IPS-18c (cell line): ENCODE data around the gene APOM.

ENCODE experiments used
- H3K4me3 ChIP-seq: 2 replicates; pipeline ENCODE4 v1.7.0; 2013; ENCODE audit warnings: low read depth, mild to moderate bottlenecking, low read length, moderate library complexity; ENCODE audit not compliant: insufficient read depth
- H3K9me3 ChIP-seq: one replicate; pipeline ENCODE4 v1.6.1; 2013; ENCODE audit warnings: mild to moderate bottlenecking, low read length, moderate library complexity; ENCODE audit not compliant: control insufficient read depth, insufficient read depth

APOM gene

GRCh38 chr6:31627690-31628287 lies 27.9 kb upstream of the APOM start:
- no peak overlapping the region for H3K4me3 ChIP-seq
- peaks cover 2% of the 10 kb centered on the region for H3K9me3 ChIP-seq

GRCh38 chr6:31629014-31629413 lies 26.7 kb upstream of the APOM start:
- peaks cover 2% of the 10 kb centered on the region for H3K9me3 ChIP-seq
- no peak overlapping the region for H3K4me3 ChIP-seq

- no peak overlapping the region for H3K4me3 ChIP-seq
- H3K9me3 ChIP-seq = peaks cover 2% of the 10 kb centered on the region
Observed at GRCh38 chr6:31630177-31630934, 25.3 kb upstream of the APOM start.

DNA sequence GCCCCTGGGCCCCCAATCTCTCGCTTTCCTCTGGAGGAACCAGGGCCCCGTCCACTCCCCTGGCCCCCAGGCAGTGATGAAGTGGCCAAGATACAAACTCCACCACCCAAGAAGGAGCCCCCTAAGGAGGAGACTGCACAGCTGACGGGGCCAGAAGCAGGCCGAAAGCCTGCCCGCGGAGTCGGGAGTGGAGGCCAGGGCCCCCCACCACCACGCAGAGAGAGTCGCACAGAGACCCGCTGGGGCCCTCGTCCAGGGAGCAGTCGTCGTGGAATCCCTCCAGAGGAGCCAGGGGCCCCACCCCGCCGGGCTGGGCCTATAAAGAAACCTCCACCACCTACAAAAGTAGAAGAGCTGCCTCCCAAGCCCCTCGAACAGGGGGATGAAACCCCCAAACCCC lies 24.5 kb upstream of the APOM start:
- H3K9me3 ChIP-seq = peaks cover 2% of the 10 kb centered on the region
- no peak overlapping the region for H3K4me3 ChIP-seq

DNA sequence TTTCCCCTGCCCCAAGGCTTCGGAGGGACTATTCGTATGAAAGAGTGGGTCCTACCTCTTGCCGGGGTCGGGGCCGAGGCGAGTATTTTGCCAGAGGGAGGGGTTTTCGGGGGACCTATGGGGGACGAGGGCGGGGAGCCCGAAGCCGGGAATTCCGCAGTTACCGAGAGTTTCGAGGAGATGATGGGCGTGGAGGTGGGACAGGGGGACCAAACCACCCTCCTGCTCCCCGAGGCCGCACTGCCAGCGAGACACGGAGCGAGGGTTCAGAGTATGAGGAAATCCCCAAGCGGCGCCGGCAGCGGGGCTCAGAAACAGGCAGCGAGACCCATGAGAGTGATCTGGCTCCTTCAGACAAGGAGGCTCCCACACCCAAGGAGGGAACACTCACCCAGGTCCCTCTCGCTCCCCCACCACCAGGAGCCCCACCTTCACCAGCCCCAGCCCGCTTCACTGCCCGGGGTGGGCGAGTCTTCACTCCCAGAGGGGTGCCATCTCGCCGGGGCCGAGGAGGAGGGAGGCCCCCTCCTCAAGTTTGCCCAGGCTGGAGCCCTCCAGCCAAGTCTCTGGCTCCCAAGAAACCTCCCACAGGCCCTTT lies 23.9 kb upstream of the APOM start:
- H3K9me3 ChIP-seq = peaks cover 2% of the 10 kb centered on the region
- H3K4me3 ChIP-seq = no peak overlapping the region

DNA sequence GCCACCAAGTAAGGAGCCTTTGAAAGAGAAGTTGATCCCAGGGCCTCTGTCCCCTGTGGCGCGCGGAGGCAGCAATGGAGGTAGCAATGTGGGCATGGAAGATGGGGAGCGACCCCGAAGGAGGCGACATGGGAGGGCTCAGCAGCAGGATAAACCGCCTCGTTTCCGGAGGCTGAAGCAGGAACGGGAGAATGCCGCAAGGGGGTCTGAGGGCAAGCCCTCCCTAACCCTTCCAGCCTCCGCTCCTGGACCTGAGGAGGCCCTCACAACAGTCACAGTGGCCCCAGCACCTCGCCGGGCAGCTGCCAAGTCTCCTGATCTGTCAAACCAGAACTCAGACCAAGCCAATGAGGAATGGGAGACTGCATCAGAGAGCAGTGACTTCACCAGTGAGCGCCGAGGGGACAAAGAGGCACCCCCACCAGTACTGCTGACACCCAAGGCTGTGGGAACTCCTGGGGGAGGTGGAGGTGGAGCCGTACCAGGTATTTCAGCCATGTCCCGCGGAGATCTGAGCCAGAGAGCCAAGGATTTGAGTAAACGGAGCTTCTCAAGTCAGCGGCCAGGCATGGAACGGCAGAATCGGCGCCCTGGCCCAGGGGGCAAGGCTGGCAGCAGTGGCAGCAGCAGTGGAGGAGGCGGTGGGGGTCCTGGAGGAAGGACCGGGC lies 23.3 kb upstream of the APOM start:
- Histone ChIP-seq H3K9me3 (peaks cover 2% of the 10 kb centered on the region), H3K4me3 (no peak overlapping the region)

GRCh38 chr6:31633447-31633846 lies 22.2 kb upstream of the APOM start:
- peaks cover 2% of the 10 kb centered on the region for H3K9me3 ChIP-seq
- H3K4me3 ChIP-seq = no peak overlapping the region

GRCh38 chr6:31634131-31634530 lies 21.6 kb upstream of the APOM start:
- H3K4me3 ChIP-seq = no peak overlapping the region
- H3K9me3 ChIP-seq = no peaks in the 10 kb centered on the region

DNA sequence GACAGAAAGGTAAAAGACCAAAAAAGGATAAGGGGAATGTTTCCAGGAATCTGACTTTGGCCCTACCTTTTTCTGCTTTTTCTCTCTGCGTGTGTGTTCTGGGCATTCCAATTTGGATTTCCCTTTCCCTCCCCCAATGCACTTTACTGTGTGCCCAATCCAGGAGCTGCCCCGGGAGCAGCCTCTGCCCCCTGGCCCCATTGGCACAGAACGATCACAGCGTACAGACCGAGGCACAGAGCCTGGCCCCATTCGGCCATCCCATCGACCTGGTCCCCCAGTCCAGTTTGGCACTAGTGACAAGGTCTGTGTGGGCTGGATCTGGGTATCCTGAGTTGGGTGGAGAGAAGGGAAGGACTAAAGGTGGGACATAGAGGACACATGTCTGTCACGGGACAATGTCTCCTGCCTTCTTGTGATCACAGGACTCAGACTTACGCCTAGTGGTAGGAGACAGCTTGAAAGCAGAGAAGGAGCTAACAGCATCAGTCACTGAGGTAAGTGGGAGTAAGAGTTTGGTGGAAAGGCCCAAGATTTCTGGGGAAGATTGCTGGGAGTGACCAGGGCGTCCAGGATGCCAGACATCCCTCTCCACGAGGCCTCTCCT lies 20.6 kb upstream of the APOM start:
- H3K9me3 ChIP-seq = no peaks in the 10 kb centered on the region
- H3K4me3 ChIP-seq = no peak overlapping the region

DNA sequence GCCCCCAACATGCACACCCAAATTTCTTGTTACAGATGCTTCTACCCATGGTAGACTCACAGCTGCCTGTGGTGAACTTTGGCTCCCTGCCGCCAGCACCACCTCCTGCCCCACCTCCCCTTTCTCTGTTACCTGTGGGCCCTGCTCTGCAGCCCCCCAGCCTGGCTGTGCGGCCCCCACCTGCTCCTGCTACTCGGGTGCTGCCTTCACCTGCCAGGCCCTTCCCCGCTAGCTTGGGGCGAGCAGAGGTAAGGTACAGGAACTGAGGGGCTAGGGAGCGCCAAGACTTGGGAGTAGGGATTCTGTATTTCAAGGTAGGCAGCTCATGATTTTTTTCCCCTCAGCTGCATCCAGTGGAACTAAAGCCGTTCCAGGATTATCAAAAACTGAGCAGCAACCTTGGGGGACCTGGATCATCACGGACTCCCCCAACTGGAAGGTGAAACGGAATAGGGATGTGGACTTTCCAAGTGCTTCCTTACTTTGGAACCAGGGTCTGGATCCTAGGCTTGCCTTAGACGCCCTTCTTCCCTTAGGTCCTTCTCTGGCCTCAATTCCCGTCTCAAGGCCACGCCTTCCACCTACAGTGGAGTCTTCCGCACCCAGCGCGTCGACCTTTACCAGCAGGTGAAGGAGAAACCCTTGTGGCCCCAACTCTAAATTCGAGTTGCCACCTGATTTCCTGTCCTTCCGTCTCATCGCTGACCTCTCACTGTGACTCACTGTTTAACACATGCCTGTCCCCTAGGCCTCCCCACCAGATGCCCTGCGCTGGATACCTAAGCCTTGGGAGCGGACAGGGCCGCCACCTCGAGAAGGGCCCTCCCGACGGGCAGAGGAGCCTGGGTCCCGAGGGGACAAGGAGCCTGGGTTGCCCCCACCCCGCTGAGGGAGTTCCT lies 18.7 kb upstream of the APOM start:
- H3K9me3 ChIP-seq = no peaks in the 10 kb centered on the region
- no peak overlapping the region for H3K4me3 ChIP-seq

- H3K9me3 ChIP-seq = no peaks in the 10 kb centered on the region
- no peak overlapping the region for H3K4me3 ChIP-seq
Observed at GRCh38 chr6:31639043-31639442, 16.7 kb upstream of the APOM start.

GRCh38 chr6:31639449-31639861 lies 16.2 kb upstream of the APOM start:
- Histone ChIP-seq H3K4me3 (no peak overlapping the region), H3K9me3 (no peaks in the 10 kb centered on the region)

DNA sequence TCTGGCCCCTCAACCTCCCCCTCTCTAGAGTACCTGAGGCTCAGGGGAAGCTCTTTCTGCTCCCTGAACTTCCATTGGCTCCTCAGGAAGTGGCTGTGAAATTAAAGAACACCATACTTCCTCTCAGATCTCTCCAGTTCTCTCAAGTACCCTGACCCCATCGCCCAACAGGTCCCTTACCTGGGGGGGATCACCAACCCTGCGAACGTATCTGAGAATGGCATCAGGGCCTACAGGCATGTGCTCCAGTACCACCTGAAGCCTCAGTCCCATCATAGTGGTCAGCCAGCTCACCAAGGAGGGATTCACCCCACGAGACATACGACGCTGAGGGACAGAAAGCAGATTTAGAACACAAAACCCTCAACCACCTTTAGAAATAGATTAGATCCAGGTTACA lies 15.1 kb upstream of the APOM start:
- H3K4me3 ChIP-seq = no peak overlapping the region
- H3K9me3 ChIP-seq = no peaks in the 10 kb centered on the region

DNA sequence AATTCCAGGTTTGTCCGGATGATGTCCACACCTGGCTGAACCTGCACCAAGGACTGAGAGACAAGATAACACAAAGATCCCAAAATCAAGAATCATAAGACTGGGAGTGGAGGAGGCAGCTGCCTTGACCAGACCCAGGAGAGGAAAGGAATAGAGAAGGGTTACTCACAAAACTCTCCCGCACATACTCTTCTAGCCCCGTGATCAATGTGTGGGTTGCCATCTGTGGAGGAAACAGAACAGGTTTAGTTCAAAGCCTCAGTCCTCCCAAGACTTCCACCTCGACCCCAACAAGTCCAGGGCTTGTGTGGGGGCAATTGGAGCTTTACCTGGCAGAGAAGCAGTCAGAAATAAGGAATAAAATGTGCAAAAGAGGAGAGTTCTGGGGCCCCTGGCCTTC lies 14.3 kb upstream of the APOM start:
- Histone ChIP-seq H3K4me3 (no peak overlapping the region), H3K9me3 (no peaks in the 10 kb centered on the region)

- no peaks in the 10 kb centered on the region for H3K9me3 ChIP-seq
- no peak overlapping the region for H3K4me3 ChIP-seq
Observed at GRCh38 chr6:31642798-31643570, 12.7 kb upstream of the APOM start.

DNA sequence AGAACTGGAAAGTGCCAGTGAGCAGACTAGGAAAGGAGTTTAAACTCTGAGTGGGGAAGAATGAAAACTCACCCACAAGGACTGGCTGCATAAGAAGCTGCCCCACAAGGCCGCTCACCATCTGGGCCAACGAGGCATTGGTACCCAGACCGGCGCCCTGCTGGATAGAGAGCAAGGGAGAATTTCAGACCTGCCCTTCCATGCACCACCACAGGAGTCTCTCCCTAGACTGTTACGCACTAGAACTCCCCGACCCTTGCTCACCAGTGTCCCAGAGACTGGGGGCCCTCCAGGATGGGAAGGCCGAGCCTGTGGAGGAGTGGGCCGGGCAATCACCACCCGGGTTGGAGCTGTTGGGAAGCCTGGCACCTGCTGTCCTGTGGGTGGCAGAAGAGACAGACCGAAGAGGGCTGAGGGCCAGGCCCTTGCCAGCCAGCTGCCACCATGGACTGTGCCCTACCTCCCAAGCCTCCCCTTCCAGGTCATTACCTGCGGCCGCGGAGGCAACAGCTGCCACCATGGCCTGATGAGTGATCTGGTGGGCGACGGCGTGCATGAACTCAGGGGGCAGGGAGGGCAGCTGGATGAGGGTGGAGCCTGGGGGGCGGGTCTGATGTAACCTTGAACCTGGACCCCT lies 11.8 kb upstream of the APOM start:
- H3K9me3 ChIP-seq = no peaks in the 10 kb centered on the region
- no peak overlapping the region for H3K4me3 ChIP-seq
